GM19328 (cell line): ENCODE measurements around the gene FLYWCH2.

Source experiments
- ATAC-seq: cut with Tn5 transposase; IDR thresholded peaks from one replicate; pipeline ENCODE4 v1.9.1; 2021; ENCODE audit warnings: mild to moderate bottlenecking, moderate library complexity; ENCODE audit not compliant: unreplicated experiment

Gene FLYWCH2, protein sequence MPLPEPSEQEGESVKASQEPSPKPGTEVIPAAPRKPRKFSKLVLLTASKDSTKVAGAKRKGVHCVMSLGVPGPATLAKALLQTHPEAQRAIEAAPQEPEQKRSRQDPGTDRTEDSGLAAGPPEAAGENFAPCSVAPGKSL

DNA sequence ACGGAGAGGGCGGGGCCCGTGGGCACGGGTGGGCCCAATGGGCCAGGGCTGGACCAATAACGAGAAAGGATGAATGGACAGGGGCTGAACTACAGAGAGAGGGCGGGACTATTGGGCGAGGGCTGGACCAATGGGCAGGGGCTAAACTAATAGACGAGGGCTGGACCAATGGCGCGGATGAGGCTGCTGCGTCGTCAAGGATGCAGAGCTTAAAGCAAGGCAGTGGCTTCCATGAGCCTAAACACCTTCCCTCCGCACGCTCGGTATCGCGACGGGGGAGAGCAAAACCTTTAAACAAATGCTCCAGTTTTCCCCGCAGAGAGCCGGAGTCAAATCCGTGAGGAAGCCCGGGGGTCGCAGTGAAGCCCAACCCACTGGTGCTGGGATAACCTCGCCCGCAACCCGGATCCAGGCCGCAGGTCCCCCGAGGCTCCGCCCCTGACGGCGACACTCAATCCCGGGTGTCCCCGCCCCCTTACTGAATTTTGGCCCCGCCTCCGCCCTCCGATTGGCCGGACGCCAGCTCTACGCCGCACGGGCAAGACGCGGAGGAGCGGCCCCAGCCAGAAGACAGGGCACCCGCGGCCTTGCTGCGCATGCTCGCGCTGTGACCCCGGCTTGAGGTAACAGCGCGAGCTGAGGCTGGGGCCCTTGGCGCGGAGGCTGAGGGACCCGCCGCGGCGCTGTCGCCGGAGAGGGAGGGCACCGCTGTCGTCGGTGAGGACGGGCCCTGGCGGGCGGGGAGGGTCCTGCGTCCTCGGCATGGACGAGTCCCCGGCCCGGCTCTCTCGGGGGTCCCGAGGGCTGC, at the start of gene FLYWCH2:
TSS of gene FLYWCH2 (plus strand) at position 566 of the 808 bp plus-strand sequence. CDS start 13,235 bp downstream, outside the sequence.
- ATAC-seq = peak; percentile 83

GRCh38 chr16:2833776-2834175, 49.2 kb upstream of the FLYWCH2 start:
- no peak for ATAC-seq

DNA sequence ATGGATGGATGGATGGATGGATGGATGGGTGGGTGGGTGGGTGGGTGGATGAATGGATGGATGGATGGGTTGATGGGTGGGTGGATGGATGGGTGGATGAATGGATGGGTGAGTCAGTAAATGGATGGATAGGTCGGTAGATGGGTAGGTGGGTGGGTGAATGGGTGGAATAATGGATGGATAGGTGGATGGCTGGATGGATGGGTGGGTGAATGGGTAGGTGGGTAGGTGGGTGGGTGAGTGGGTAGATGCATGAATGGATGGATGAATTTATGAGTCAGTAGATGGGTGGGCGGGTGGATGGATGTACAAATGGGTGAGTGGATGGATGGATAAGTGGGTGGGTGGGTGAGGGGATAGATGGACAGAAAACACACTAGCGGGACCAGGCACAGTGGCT, 48.0 kb upstream of the FLYWCH2 start:
- no peak for ATAC-seq

- ATAC-seq = no peak
Observed at GRCh38 chr16:2835638-2836493, 47.1 kb upstream of the FLYWCH2 start.

GRCh38 chr16:2836646-2837508, 46.1 kb upstream of the FLYWCH2 start:
- ATAC-seq = no peak

DNA sequence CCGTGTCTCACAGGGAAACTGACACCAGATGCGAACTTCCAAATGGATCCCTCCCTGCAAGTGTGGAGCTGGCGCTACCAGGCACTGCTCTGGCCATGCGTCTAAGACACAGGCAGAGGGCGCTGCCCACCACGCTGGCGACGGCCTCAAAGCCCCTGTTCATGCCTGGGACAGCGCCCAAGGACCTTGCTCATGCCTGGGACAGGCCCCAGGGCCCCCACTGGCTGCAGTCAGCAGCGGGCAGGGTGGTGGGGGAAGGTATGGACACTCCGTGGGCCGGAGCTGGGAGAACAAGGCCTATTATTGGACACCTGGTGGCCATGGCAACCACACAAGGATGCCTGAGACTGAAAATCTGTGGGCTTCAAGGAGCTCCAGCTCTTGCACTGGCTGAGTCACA, 44.1 kb upstream of the FLYWCH2 start:
- no peak for ATAC-seq

GRCh38 chr16:2839650-2840450, 43.2 kb upstream of the FLYWCH2 start:
- ATAC-seq = no peak

GRCh38 chr16:2840914-2841313, 42.1 kb upstream of the FLYWCH2 start:
- ATAC-seq = no peak

GRCh38 chr16:2841606-2842339, 41.2 kb upstream of the FLYWCH2 start:
- ATAC-seq = no peak

DNA sequence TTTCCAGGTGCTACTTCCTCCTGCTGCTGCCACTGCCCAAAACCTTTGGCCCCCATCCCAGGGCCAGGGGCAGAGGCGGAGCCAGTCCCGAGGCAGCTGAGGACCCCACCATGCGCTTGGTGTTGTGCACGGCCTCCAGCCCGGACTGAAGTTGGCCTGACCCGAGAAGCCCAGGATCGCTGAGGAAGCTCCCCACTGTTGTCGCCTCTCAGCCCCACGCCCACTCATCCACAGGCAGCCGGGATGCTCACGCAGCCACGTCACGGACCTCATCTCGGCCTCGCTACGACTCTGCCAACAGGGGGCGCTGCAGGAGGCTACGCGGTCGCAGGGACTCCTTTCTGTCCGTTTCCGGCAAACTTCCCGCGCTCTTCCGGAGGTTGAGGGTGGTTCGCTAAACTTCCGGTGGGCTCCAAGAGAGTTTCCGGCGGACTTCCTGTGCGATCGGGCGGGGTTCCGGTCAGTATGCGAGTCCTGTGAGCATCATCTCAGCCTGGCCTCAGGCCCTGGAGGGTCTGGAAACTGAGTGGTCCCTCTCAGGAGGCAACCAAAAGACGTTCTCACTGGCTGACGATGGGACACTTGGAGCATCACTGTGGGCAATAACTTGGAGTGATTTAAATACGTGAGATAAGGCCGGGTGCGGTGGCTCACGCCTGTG, 40.5 kb upstream of the FLYWCH2 start:
- ATAC-seq = no peak

DNA sequence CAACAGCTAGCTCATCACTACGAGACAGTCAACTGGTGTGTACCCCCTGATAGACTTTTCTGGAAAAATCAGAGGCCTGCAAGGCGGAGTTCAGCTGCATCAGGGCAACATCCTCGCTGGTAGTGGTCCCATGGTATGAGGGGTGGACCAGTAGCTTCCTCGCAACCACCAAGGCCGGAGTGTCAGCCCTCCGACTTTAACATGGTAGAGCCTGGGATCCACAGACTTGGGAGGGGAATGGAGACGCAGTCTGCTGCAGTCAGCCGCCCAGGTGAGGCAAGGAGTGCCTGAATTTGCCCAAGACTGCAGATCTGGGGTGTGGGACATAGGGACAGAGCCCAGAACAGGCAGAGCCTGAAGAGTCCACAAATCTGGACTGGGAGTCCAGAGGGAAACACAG, 39.5 kb upstream of the FLYWCH2 start:
- no peak for ATAC-seq

- ATAC-seq = no peak
Observed at GRCh38 chr16:2845116-2845515, 37.9 kb upstream of the FLYWCH2 start.

GRCh38 chr16:2846511-2847310, 36.3 kb upstream of the FLYWCH2 start:
- ATAC-seq = no peak

GRCh38 chr16:2848933-2849725, 33.9 kb upstream of the FLYWCH2 start:
- ATAC-seq = no peak

- no peak for ATAC-seq
Observed at GRCh38 chr16:2852003-2852730, 30.8 kb upstream of the FLYWCH2 start.

- ATAC-seq = no peak
Observed at GRCh38 chr16:2852731-2853507, 30.1 kb upstream of the FLYWCH2 start.
